ENCODE data around the gene NR6A1. TPM values are rescaled to one million over a fixed set of nuclear protein-coding genes. Genes with fewer than 3 reads are reported as not detected.

NR6A1 gene
- total and polyA plus RNA-seq, 2 of the 13 experiments (the other 11 are each of a cell fraction or from before 2014, with no cell fraction given): 28.1 to 31.5 TPM

GRCh38 chr9:124718928-124719327 lies 52.2 kb downstream of the NR6A1 start:
- ChIA-PET CTCF (ENCODE audit: low intra/inter-chr PET ratio, low total read pairs) (no interaction called here), POLR2A (no interaction called here)
- H3K27me3 ChIP-seq (ENCODE audit: control insufficient read depth in 1 of 2, insufficient read depth in 2 of 2, low read length in 2 of 2): no peaks in the 10 kb centered on the region
- ATAC-seq (no peak), FAIRE-seq (no peak), DNase-seq (ENCODE audit: low spot score) (no peak)
- intact Hi-C loops (cut with micrococcal nuclease; ENCODE audit: unreplicated experiment): no loop called here
- BruUV-seq (replicated peaks): no TSS peak
- no peak overlapping the region for H2AFZ ChIP-seq (ENCODE audit: low read length)
- peaks cover 6% of the 10 kb centered on the region for H3K79me2 ChIP-seq (ENCODE audit: insufficient read depth, low read length)
- WGBS (ENCODE audit: low lambda C conversion rate): 98% methylated on average over 6 of the region's 6 CpGs
- H3K9ac ChIP-seq (ENCODE audit: insufficient read depth, low read depth, low read length): no peak overlapping the region
- no peak overlapping the region for H3K27ac ChIP-seq (ENCODE audit: extremely low read length, insufficient read depth, low read length)
- no peaks in the 10 kb centered on the region for H3K9me3 ChIP-seq (ENCODE audit: low read length)
- H3K36me3 ChIP-seq (replicated peaks in 1 of 2; ENCODE audit: control insufficient read depth in 1 of 2, insufficient read depth in 2 of 2, low read length in 2 of 2): peaks cover 0 to 4% of the 10 kb centered on the region in 2 experiments; a peak in 4 of 5 replicates
- H3K4me2 ChIP-seq (ENCODE audit: low read depth, low read length): no peak overlapping the region
- TF ChIP-seq ZNF121 (CRISPR knock-in tag; IDR thresholded peaks at IDR 0.05) (peak; percentile 32; the same call in 1 of the 2 replicates), FOSL2 (CRISPR knock-in tag; IDR thresholded peaks at IDR 0.05) (no peak)
- H4K20me1 ChIP-seq (ENCODE audit: insufficient read depth, low read length): 0 out of 2 replicates have a peak, but pooled peaks cover 3% of the 10 kb centered on the region
- H3K4me1 ChIP-seq (ENCODE audit: insufficient read depth, low read length): peaks cover 38% of the 10 kb centered on the region
- in situ Hi-C loops (cut with HindIII; ENCODE audit: extremely low pct_ligation_motif_present, low pct_unique_long_range_greater_than_20kb): no loop called here
- no peak overlapping the region for H3K4me3 ChIP-seq (replicated peaks in 1 of 3; ENCODE audit: insufficient read depth in 1 of 3, low read depth in 2 of 3, low read length in 3 of 3)

- FAIRE-seq: no peak
- H2AFZ ChIP-seq (ENCODE audit: low read length): no peak overlapping the region
- H3K9ac ChIP-seq (ENCODE audit: insufficient read depth, low read depth, low read length): no peak overlapping the region
- H3K4me1 ChIP-seq (ENCODE audit: insufficient read depth, low read length): peaks cover 29% of the 10 kb centered on the region
- WGBS (ENCODE audit: low lambda C conversion rate): 93% methylated on average over 2 of the region's 2 CpGs
- no peak overlapping the region for H3K4me2 ChIP-seq (ENCODE audit: low read depth, low read length)
- H3K36me3 ChIP-seq (replicated peaks in 1 of 2; ENCODE audit: control insufficient read depth in 1 of 2, insufficient read depth in 2 of 2, low read length in 2 of 2): peaks cover 0 to 4% of the 10 kb centered on the region in 2 experiments; a peak in 3 of 5 replicates
- in situ Hi-C loops (cut with HindIII; ENCODE audit: extremely low pct_ligation_motif_present, low pct_unique_long_range_greater_than_20kb) (no loop called here), intact Hi-C loops (cut with micrococcal nuclease; ENCODE audit: unreplicated experiment) (no loop called here)
- H3K79me2 ChIP-seq (ENCODE audit: insufficient read depth, low read length): peaks cover 6% of the 10 kb centered on the region
- peak; percentile 26; the same call in 1 of the 2 replicates for TF ChIP-seq HNF4A (CRISPR knock-in tag; IDR thresholded peaks at IDR 0.05)
- TF ChIP-seq ESRRA (CRISPR knock-in tag; IDR thresholded peaks at IDR 0.05; ENCODE audit: low read depth): peak; percentile 65; the same call in 1 of the 2 replicates
- 0 out of 2 replicates have a peak, but pooled peaks have one; percentile 13 for TF ChIP-seq ZMYM3 (CRISPR knock-in tag; IDR thresholded peaks at IDR 0.05)
- peak; percentile 52; the same call in 1 of the 2 replicates for TF ChIP-seq KDM1A (CRISPR knock-in tag; IDR thresholded peaks at IDR 0.05)
- TF ChIP-seq, protein P1, sequence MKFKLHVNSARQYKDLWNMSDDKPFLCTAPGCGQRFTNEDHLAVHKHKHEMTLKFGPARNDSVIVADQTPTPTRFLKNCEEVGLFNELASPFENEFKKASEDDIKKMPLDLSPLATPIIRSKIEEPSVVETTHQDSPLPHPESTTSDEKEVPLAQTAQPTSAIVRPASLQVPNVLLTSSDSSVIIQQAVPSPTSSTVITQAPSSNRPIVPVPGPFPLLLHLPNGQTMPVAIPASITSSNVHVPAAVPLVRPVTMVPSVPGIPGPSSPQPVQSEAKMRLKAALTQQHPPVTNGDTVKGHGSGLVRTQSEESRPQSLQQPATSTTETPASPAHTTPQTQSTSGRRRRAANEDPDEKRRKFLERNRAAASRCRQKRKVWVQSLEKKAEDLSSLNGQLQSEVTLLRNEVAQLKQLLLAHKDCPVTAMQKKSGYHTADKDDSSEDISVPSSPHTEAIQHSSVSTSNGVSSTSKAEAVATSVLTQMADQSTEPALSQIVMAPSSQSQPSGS (CRISPR knock-in tag; IDR thresholded peaks at IDR 0.05): no peak
- peak; percentile 91 for TF ChIP-seq ZNF629 (CRISPR knock-in tag; conservative IDR thresholded peaks at IDR 0.05)
- ChIA-PET CTCF (ENCODE audit: low intra/inter-chr PET ratio, low total read pairs) (no interaction called here), POLR2A (no interaction called here)
- DNase-seq (ENCODE audit: low spot score): no peak
- H4K20me1 ChIP-seq (ENCODE audit: insufficient read depth, low read length): 0 out of 2 replicates have a peak, but pooled peaks cover 3% of the 10 kb centered on the region
- no TSS peak for BruUV-seq (replicated peaks)
- H3K27ac ChIP-seq (ENCODE audit: extremely low read length, insufficient read depth, low read length): no peak overlapping the region
- no peaks in the 10 kb centered on the region for H3K27me3 ChIP-seq (ENCODE audit: control insufficient read depth in 1 of 2, insufficient read depth in 2 of 2, low read length in 2 of 2)
- no peak overlapping the region for H3K4me3 ChIP-seq (replicated peaks in 1 of 3; ENCODE audit: insufficient read depth in 1 of 3, low read depth in 2 of 3, low read length in 3 of 3)
- no peak for ATAC-seq
- H3K9me3 ChIP-seq (ENCODE audit: low read length): no peaks in the 10 kb centered on the region
Observed at GRCh38 chr9:124717597-124717996, 53.5 kb downstream of the NR6A1 start.
